Occipital lobe (tissue), 2 donors: ENCODE data around the gene CLN3. TPM values are rescaled to one million over a fixed set of nuclear protein-coding genes. Genes with fewer than 3 reads are reported as not detected.
"Not testable (repeated sequence)": the region's sequence is repeated elsewhere in the genome, so short reads cannot be mapped to it uniquely, and the experiment has no call there.

ENCODE experiments used
- DNase-seq: peaks from one replicate; lab custom pipeline; 2025; lab: John Stamatoyannopoulos, UW
- total RNA-seq: library from RNA; depleted of rRNA; stranded (reverse); fragments of >200 nt; gene quantifications from one replicate; pipeline ENCODE4 v1.2.3, GENCODE V29; 2014

CLN3 gene
- total RNA-seq, 1 donor from 2014 or later = 19.3 TPM

GRCh38 chr16:28513484-28514181 is 21.8 kb upstream of the CLN3 start:
- DNase-seq = no peak

GRCh38 chr16:28511801-28512789 is 20.2 kb upstream of the CLN3 start:
- no peak for DNase-seq

GRCh38 chr16:28511031-28511430 is 19.2 kb upstream of the CLN3 start:
- DNase-seq = no peak

- DNase-seq = no peak
Measured at GRCh38 chr16:28505489-28506137, 13.7 kb upstream of the CLN3 start.

GRCh38 chr16:28504707-28505404 is 13.0 kb upstream of the CLN3 start:
- no peak for DNase-seq

GRCh38 chr16:28503470-28504259 is 11.8 kb upstream of the CLN3 start:
- no peak for DNase-seq

- DNase-seq = no peak
Measured at GRCh38 chr16:28502290-28502689, 10.4 kb upstream of the CLN3 start.

- DNase-seq = no peak
Measured at GRCh38 chr16:28501258-28502232, 9.7 kb upstream of the CLN3 start.

GRCh38 chr16:28500476-28501180 is 8.8 kb upstream of the CLN3 start:
- not testable (repeated sequence) for DNase-seq

GRCh38 chr16:28499854-28500253 is 8.0 kb upstream of the CLN3 start:
- DNase-seq = no peak

- no peak for DNase-seq
Measured at GRCh38 chr16:28498666-28499381, 7.0 kb upstream of the CLN3 start.

GRCh38 chr16:28497861-28498599 is 6.2 kb upstream of the CLN3 start:
- no peak for DNase-seq

- no peak for DNase-seq
Measured at GRCh38 chr16:28497386-28497785, 5.5 kb upstream of the CLN3 start.

- no peak for DNase-seq
Measured at GRCh38 chr16:28496844-28497243, 5.0 kb upstream of the CLN3 start.

- DNase-seq = no peak
Measured at GRCh38 chr16:28495795-28496749, 4.2 kb upstream of the CLN3 start.

GRCh38 chr16:28495098-28495793 is 3.4 kb upstream of the CLN3 start:
- no peak for DNase-seq
